ENCODE measurements around the gene TERT. TPM values are rescaled to one million over a fixed set of nuclear protein-coding genes. Genes with fewer than 3 reads are reported as not detected.
A peak's percentile ranks its signal among the peaks of the same experiment; 100 is the strongest.

The TERT gene
- total RNA-seq, 1 donor from 2014 or later, result 2.4 TPM

- Histone ChIP-seq H3K9me3 (ENCODE audit: low read depth) (no peaks in the 10 kb centered on the region), H3K4me2 (no peak overlapping the region), H3K27me3 (no peaks in the 10 kb centered on the region), H3F3A (ENCODE audit: low read depth) (no peaks in the 10 kb centered on the region), H4K20me1 (ENCODE audit: low read depth) (no peaks in the 10 kb centered on the region), H2AFZ (replicated peaks) (no peak overlapping the region), H3K27ac (no peak overlapping the region), H3K4me1 (no peaks in the 10 kb centered on the region), H3K36me3 (no peaks in the 10 kb centered on the region), H3K9ac (no peak overlapping the region), H3K79me2 (ENCODE audit: low read depth) (no peaks in the 10 kb centered on the region), H3K4me3 (no peak overlapping the region)
- H3K4me3 Mint-ChIP-seq, result no peak overlapping the region
- H3K27ac Mint-ChIP-seq, result no peak overlapping the region
- H3K4me1 Mint-ChIP-seq, result no peaks in the 10 kb centered on the region
- peaks cover 7% of the 10 kb centered on the region for H3K27me3 Mint-ChIP-seq (ENCODE audit: insufficient read depth, low read depth)
- no peaks in the 10 kb centered on the region for H3K36me3 Mint-ChIP-seq
- no peak for DNase-seq (ENCODE audit: low spot score)
- TF ChIP-seq EZH2phosphoT487 (IDR thresholded peaks at IDR 0.05), result no peak
- TF ChIP-seq CTCF (IDR thresholded peaks at IDR 0.05), result peak; percentile 25
- peaks cover 19% of the 10 kb centered on the region for H3K9me3 Mint-ChIP-seq
Measured at GRCh38 chr5:1235379-1235778, 59.5 kb downstream of the TERT start.

- Mint-ChIP-seq H3K4me3 (no peak overlapping the region), H3K27me3 (ENCODE audit: insufficient read depth, low read depth) (peaks cover 11% of the 10 kb centered on the region), H3K4me1 (peaks cover 2% of the 10 kb centered on the region), H3K9me3 (peaks cover 19% of the 10 kb centered on the region), H3K27ac (no peak overlapping the region), H3K36me3 (no peaks in the 10 kb centered on the region)
- Histone ChIP-seq H3K27me3 (no peaks in the 10 kb centered on the region), H3K4me3 (no peak overlapping the region), H3K9ac (no peak overlapping the region), H3K36me3 (no peaks in the 10 kb centered on the region), H4K20me1 (ENCODE audit: low read depth) (no peaks in the 10 kb centered on the region), H3K4me2 (no peak overlapping the region), H3F3A (ENCODE audit: low read depth) (no peaks in the 10 kb centered on the region), H3K27ac (no peak overlapping the region), H3K9me3 (ENCODE audit: low read depth) (no peaks in the 10 kb centered on the region), H3K79me2 (ENCODE audit: low read depth) (no peaks in the 10 kb centered on the region), H3K4me1 (no peaks in the 10 kb centered on the region), H2AFZ (replicated peaks) (no peak overlapping the region)
- DNase-seq (ENCODE audit: low spot score), result no peak
- TF ChIP-seq EZH2 (IDR thresholded peaks at IDR 0.05), result no peak
- TF ChIP-seq EZH2phosphoT487 (IDR thresholded peaks at IDR 0.05), result no peak
- TF ChIP-seq CTCF (IDR thresholded peaks at IDR 0.05), result no peak
Measured at GRCh38 chr5:1232780-1233179, 62.1 kb downstream of the TERT start.

- Mint-ChIP-seq H3K9me3 (peaks cover 13% of the 10 kb centered on the region), H3K27me3 (ENCODE audit: insufficient read depth, low read depth) (peaks cover 14% of the 10 kb centered on the region), H3K4me3 (no peak overlapping the region), H3K27ac (no peak overlapping the region), H3K4me1 (peaks cover 6% of the 10 kb centered on the region), H3K36me3 (no peaks in the 10 kb centered on the region)
- Histone ChIP-seq H3K4me2 (no peak overlapping the region), H3K79me2 (ENCODE audit: low read depth) (no peaks in the 10 kb centered on the region), H3F3A (ENCODE audit: low read depth) (no peaks in the 10 kb centered on the region), H3K9ac (no peak overlapping the region), H4K20me1 (ENCODE audit: low read depth) (no peaks in the 10 kb centered on the region), H3K27me3 (no peaks in the 10 kb centered on the region), H3K4me3 (no peak overlapping the region), H3K9me3 (ENCODE audit: low read depth) (no peaks in the 10 kb centered on the region), H3K36me3 (no peaks in the 10 kb centered on the region), H3K4me1 (no peaks in the 10 kb centered on the region), H2AFZ (replicated peaks) (no peak overlapping the region), H3K27ac (no peak overlapping the region)
- DNase-seq (ENCODE audit: low spot score), result no peak
- TF ChIP-seq EZH2phosphoT487 (IDR thresholded peaks at IDR 0.05) (no peak), EZH2 (IDR thresholded peaks at IDR 0.05) (no peak), CTCF (IDR thresholded peaks at IDR 0.05) (no peak)
Measured at GRCh38 chr5:1231354-1231905, 63.4 kb downstream of the TERT start.
